Sigmoid colon (tissue), 4 donors: ENCODE results near the gene COLEC11.

Source experiments
- POLR2A ChIP-seq, 2 donors: fragments of 450-650 bp; IDR thresholded peaks; one replicate each; pipeline ENCODE4 v1.6.1; 2016; ENCODE audit warnings: antibody characterized with exemption in 2 of 2, mild to moderate bottlenecking in 2 of 2, moderate library complexity in 2 of 2
- POLR2AphosphoS5 ChIP-seq, 4 donors: sonication (generic); formaldehyde crosslinking; IDR thresholded peaks; one replicate each; pipeline ENCODE4 v1.6.1; 2017; ENCODE audit warnings: antibody characterized with exemption in 4 of 4
- TF ChIP-seq, protein P1 (sequence below), 4 experiments: fragments of 450-650 bp in 3 of 4; fragments of 200-600 bp in 1 of 4; IDR thresholded peaks; one replicate each; pipeline ENCODE4 v1.5.1; 2016 to 2019; ENCODE audit warnings: antibody characterized with exemption in 4 of 4, mild to moderate bottlenecking in 3 of 4, moderate library complexity in 2 of 4

DNA sequence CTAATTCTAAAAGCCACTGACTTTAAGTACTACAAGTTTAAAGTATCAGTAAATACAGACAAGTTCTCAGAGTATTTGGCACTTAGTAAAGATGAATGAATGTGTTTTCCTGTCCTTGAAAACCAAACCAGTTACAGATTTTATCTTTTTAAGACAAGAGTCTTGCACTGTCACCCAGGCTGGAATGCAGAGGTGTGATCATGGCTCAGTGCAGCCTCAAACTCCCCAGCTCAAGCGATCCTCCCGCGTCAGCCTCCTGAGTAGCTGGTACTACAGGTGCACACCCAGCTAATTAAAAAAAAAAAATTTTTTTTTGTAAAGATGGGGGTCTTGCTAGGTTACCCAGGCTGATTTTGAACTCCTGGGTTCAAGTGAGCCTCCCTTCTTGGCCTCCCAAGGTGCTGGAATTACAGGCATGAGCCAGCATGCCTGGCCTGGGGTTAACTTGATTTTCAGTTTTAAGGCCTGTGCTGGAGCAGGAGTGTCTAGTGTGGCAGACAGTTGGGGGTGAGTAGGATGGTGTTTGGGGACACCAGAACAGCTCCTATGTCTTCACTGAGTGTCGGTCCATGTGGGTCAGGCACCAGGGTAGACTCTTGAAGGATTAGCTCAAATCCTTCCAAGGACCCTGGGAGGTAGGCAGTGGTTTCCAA lies 10.2 kb upstream of the COLEC11 start:
- no peak for TF ChIP-seq POLR2A (IDR thresholded peaks at IDR 0.05)
- TF ChIP-seq POLR2AphosphoS5 (IDR thresholded peaks at IDR 0.05) = no peak
- TF ChIP-seq, protein P1, sequence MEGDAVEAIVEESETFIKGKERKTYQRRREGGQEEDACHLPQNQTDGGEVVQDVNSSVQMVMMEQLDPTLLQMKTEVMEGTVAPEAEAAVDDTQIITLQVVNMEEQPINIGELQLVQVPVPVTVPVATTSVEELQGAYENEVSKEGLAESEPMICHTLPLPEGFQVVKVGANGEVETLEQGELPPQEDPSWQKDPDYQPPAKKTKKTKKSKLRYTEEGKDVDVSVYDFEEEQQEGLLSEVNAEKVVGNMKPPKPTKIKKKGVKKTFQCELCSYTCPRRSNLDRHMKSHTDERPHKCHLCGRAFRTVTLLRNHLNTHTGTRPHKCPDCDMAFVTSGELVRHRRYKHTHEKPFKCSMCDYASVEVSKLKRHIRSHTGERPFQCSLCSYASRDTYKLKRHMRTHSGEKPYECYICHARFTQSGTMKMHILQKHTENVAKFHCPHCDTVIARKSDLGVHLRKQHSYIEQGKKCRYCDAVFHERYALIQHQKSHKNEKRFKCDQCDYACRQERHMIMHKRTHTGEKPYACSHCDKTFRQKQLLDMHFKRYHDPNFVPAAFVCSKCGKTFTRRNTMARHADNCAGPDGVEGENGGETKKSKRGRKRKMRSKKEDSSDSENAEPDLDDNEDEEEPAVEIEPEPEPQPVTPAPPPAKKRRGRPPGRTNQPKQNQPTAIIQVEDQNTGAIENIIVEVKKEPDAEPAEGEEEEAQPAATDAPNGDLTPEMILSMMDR (IDR thresholded peaks at IDR 0.05) = no peak
